ENCODE measurements around the gene SFSWAP.
"Not testable (repeated sequence)": the region's sequence is repeated elsewhere in the genome, so short reads cannot be mapped to it uniquely, and the experiment has no call there.

SFSWAP gene

DNA sequence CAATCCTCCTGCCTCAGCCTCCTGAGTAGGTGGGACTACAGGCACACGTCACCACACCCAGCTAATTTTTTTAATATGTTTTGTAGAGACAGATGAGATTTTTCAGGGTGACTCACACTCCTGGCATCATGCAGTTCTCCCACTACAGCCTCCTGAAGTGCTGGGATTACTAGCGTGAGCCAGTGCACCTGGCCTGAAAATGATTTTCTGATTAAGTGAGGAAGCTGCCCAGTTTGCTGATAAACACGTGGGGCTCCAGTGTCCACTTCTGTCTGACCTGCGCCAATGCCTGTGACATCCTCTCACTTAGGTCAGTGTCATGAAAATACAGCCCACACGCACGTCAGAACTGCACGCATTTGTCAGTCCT lies 37.0 kb upstream of the SFSWAP start:
- H3K9me3 Mint-ChIP-seq, result no peaks in the 10 kb centered on the region
- DNase-seq (ENCODE audit: low spot score in 2 of 2) (no peak), ATAC-seq (replicated peaks; ENCODE audit: extremely low read depth, poor library complexity, severe bottlenecking) (no peak)
- no peak overlapping the region for H3K4me3 Mint-ChIP-seq
- H3K36me3 Mint-ChIP-seq (ENCODE audit: insufficient read depth), result peaks cover 3% of the 10 kb centered on the region
- H3K27me3 Mint-ChIP-seq, result peaks cover 10% of the 10 kb centered on the region
- H3K27ac Mint-ChIP-seq (ENCODE audit: low read depth), result no peak overlapping the region
- H3K4me1 Mint-ChIP-seq, result no peaks in the 10 kb centered on the region

DNA sequence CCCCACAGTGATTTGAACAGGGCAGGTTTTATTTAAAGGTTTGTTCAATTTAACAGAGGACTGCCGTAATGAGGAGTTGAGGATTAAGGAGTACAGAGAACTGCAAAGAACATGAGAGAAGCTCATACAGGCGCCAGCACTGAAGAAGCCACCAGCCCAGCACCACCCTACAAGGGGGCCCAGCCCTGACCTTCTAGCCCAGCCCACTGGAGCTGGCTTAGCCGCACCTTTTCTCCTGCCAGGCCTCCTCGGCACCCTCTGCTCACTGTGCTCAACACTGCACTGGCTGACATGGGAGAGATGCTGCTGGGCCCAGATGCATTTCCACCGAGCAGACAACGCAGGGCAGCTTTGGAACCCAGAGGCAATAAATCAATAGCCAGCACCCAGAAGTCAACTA lies 36.5 kb upstream of the SFSWAP start:
- DNase-seq (ENCODE audit: low spot score in 2 of 2) (no peak), ATAC-seq (replicated peaks; ENCODE audit: extremely low read depth, poor library complexity, severe bottlenecking) (no peak)
- Mint-ChIP-seq H3K36me3 (ENCODE audit: insufficient read depth) (peaks cover 3% of the 10 kb centered on the region), H3K27ac (ENCODE audit: low read depth) (no peak overlapping the region), H3K9me3 (no peaks in the 10 kb centered on the region), H3K4me3 (no peak overlapping the region), H3K27me3 (peaks cover 5% of the 10 kb centered on the region), H3K4me1 (no peaks in the 10 kb centered on the region)

DNA sequence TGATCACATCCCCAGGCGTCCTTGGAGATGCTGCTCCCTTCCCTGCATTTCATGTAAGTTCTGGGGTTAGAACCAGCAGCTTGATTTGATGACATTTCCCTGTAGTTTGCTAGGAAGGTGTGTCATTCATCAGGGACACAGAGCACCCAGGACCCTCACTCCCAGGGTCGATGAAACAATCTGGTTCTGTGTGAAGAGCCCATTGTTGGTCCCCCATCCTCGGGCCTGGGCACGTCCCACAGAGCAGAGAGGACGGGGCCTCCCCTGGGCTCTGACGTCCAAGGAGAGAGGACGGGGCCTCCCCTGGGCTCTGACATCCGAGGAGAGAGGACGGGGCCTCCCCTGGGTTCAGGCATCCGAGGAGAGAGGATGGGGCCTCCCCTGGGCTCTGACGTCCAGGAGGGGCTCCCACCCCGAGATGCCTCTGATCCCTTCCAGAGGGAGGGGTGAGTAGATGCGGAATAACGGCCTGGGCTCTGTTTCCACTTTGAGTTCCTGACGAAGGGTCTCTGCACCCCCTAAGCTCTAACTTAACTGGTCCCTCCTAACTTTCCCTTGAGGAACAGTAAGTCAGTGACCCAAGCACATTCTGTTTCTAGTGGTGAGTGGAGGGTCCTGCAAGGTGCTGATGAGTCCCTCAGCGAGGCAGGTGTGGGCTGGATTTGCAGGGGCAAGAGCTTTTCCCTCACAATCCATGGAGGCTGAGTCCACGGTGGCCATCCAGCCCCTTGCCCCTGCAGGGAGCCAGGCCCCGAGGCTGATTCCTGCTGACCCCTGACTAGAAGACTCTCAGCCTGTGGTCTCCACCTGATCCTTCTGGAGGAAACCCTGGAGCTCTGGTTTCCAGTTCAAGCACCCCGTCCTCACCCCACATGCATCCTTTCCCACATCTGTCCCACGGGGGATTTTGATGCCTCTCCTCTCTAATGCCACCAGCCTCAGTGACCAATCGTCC lies 35.5 kb upstream of the SFSWAP start:
- Mint-ChIP-seq H3K27me3 (no peaks in the 10 kb centered on the region), H3K9me3 (no peaks in the 10 kb centered on the region), H3K27ac (ENCODE audit: low read depth) (no peak overlapping the region), H3K36me3 (ENCODE audit: insufficient read depth) (peaks cover 3% of the 10 kb centered on the region), H3K4me1 (no peaks in the 10 kb centered on the region), H3K4me3 (no peak overlapping the region)
- DNase-seq (ENCODE audit: low spot score in 2 of 2) (peak in 1 of 2 donors; percentile 7), ATAC-seq (replicated peaks; ENCODE audit: extremely low read depth, poor library complexity, severe bottlenecking) (no peak)

DNA sequence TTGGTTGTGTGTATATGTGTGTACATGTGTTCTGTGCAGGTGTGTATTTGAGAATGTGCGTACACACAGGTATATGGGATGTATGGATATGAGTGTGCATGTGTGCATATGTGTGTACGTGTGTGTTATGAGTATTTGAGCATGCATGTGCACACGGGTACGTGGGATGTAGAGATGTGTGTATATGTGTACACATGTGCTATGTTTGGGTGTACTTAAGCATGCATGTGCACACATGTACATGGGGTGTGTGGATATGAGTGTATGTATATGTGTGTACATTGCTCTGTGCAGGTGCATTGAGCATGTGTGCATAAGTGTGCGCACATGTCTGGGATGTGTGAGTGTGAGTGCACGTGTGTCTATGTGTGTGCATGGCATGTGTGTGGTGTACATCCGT lies 34.3 kb upstream of the SFSWAP start:
- Mint-ChIP-seq H3K27ac (ENCODE audit: low read depth) (no peak overlapping the region), H3K27me3 (peaks cover 10% of the 10 kb centered on the region), H3K4me1 (no peaks in the 10 kb centered on the region), H3K36me3 (ENCODE audit: insufficient read depth) (no peaks in the 10 kb centered on the region), H3K9me3 (no peaks in the 10 kb centered on the region), H3K4me3 (no peak overlapping the region)
- DNase-seq (ENCODE audit: low spot score in 2 of 2) (no peak), ATAC-seq (replicated peaks; ENCODE audit: extremely low read depth, poor library complexity, severe bottlenecking) (no peak)

DNA sequence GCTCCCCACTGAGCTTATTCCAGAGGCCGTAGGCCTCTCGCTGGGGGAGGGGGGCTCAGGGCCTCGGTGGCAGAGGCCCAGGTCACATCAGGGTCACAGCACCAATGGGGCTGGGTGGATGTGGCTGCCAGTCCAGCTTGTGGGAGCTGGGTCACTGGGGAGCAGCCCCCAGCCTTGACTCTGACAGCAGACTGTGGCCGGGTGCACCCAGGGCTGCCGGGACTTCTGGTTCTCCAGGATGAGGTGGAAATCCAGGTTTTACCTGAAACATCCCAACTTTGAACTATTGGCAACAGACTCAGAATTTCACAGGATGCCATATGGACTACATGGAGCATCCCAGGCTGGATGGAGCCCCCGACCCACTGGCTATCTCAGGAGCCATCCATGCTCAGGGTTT lies 33.8 kb upstream of the SFSWAP start:
- not testable (repeated sequence) for H3K27ac Mint-ChIP-seq (ENCODE audit: low read depth); H3K4me3 Mint-ChIP-seq; H3K4me1 Mint-ChIP-seq; DNase-seq (ENCODE audit: low spot score in 2 of 2); H3K36me3 Mint-ChIP-seq (ENCODE audit: insufficient read depth); ATAC-seq (replicated peaks; ENCODE audit: extremely low read depth, poor library complexity, severe bottlenecking); H3K27me3 Mint-ChIP-seq; H3K9me3 Mint-ChIP-seq

DNA sequence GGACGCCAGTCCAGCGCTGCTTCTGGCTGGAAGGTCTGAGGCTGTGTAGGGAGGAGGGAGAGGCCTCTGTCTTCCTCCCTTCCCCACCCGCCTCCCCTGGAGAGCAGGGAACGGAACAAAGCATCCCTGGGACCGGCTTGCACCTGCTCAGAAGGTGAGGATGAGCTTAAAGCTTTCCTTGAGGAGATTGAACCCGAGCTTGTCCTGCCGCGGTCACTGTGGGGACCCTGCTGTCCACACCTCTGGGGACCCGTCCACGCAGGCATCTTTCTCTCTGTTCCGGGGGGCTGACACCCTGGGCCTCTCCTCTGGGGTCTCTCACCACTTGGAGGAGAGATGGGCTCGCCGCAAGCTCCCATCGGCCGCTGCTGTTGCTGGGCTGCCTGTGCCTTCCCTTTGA lies 33.2 kb upstream of the SFSWAP start:
- Mint-ChIP-seq H3K4me3 (no peak overlapping the region), H3K27me3 (peaks cover 10% of the 10 kb centered on the region), H3K27ac (ENCODE audit: low read depth) (no peak overlapping the region), H3K4me1 (peaks cover 3% of the 10 kb centered on the region), H3K9me3 (peaks cover 3% of the 10 kb centered on the region), H3K36me3 (ENCODE audit: insufficient read depth) (no peaks in the 10 kb centered on the region)
- DNase-seq (ENCODE audit: low spot score in 2 of 2), result no peak
- ATAC-seq (replicated peaks; ENCODE audit: extremely low read depth, poor library complexity, severe bottlenecking), result no peak

DNA sequence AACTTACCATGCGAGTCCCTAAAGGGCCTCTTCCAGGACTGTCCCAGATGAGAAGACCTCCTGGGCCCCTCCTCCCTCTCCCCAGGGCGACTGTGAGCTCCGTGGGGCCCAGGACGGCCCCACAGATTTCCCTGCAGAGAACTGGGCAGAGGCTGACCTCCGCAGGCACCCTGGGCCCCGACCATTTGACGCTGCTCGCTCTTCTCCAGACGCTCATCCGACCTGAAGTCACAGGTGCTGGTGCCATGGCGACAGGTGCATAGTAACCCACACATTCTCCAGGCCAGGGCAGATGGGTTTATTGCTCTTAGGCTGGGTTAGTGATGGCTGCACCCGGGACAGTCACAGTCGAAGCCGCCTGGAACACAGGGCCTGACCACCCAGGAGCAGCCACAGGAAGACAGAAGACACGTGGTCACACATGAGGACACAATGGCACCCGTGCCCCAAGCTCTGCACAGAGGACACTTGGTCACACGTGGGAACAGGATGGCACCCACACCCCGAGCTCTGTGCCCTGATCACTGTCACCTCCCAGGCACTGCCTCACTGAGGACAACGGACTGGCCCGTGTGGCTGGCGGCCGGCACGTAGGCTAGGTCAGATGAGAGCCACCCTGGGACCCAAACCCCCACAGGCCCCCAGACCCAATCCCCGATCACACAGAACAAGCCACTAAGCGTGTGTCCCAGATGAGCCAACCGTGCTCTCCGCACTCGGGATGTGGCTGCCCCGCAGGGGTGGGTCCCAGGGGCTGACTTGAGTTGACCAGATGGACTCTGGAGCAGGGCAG lies 32.3 kb upstream of the SFSWAP start:
- DNase-seq (ENCODE audit: low spot score in 2 of 2); ATAC-seq (replicated peaks; ENCODE audit: extremely low read depth, poor library complexity, severe bottlenecking); H3K36me3 Mint-ChIP-seq (ENCODE audit: insufficient read depth); H3K4me1 Mint-ChIP-seq; H3K27me3 Mint-ChIP-seq; H3K4me3 Mint-ChIP-seq; H3K27ac Mint-ChIP-seq (ENCODE audit: low read depth); H3K9me3 Mint-ChIP-seq: not testable (repeated sequence)

DNA sequence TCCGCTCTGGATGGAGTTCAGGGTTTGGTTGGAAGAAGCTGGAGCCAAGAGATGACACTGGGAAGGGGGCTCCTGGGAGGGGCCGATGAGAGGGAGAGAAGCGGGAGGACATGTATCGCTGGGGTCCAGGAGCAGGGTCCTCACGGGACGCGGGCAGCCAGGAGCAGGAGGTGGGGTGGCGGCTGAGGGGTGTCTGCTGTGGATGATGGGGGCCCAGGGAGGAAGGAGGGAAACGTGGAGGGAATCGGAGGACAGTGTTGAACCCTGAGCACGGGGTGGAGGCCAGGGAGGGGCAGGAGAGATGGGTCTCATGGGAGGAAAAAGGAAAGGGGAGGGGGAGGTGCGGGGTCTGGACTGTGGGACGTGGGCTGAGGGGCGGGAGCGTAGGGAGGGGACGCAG lies 31.7 kb upstream of the SFSWAP start:
- H3K27me3 Mint-ChIP-seq; H3K27ac Mint-ChIP-seq (ENCODE audit: low read depth); H3K9me3 Mint-ChIP-seq; DNase-seq (ENCODE audit: low spot score in 2 of 2); H3K36me3 Mint-ChIP-seq (ENCODE audit: insufficient read depth); H3K4me3 Mint-ChIP-seq; ATAC-seq (replicated peaks; ENCODE audit: extremely low read depth, poor library complexity, severe bottlenecking); H3K4me1 Mint-ChIP-seq: not testable (repeated sequence)

DNA sequence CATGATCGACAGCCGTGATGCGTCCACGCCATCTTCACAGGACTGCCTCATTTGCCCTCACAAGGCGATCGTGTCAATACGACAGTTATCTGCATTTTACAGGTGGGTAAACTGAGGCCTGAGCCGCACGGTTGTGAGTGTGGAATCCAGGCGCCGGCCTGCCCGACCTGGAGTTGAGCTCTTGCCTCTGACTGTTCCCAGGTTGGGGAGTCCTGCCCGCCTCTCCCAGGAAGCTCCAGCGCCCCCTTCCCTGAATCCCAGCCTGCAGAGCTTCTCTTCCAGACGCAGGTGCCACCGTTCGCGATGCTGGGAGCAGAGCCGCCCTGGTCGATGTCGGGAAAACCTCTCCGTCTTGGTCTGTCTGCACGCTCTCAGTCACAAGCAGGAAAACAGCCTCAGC lies 31.1 kb upstream of the SFSWAP start:
- H3K4me3 Mint-ChIP-seq; H3K9me3 Mint-ChIP-seq; H3K27ac Mint-ChIP-seq (ENCODE audit: low read depth); H3K36me3 Mint-ChIP-seq (ENCODE audit: insufficient read depth); DNase-seq (ENCODE audit: low spot score in 2 of 2); H3K27me3 Mint-ChIP-seq; ATAC-seq (replicated peaks; ENCODE audit: extremely low read depth, poor library complexity, severe bottlenecking); H3K4me1 Mint-ChIP-seq: not testable (repeated sequence)

DNA sequence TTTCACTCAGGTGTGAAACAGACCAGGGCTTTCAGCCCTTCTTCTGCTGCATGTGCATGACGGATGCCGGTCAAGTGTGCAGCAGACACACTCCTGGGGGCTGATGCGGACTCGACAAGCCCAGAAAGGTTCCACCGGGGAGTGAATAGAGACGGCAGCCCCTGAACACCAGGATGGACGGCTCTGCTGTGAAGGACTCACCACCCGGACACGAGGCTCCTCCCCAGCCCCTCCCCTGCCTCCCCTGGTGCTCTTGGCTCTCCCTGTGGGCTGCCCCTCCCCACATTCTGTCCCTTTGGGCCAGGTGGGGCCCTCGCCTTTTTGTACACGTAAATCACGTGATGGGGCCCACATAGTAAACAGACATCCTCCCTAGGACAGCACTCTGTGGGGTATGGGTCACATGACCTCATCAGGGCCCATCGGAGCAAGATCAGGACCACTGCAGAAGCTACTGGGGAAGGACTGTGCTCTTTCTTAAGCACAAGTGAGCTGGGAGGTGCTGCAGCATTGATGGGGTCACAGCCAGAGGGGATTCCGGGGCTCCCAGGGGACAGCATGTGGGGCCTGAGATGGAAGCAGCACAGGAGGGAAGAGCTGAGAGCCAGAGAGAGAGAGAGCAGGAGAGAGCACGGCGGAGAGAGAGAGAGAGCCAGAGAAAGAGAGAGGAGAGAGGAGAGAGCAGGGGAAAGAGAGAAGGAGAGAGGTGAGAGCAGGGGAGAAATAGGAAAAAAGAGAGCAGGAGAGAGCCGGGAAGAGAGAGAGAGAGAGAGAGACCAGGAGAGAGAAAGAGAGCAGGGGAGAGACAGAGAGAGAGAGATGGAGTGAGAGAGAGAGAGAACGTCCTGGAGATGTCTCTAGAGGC lies 30.3 kb upstream of the SFSWAP start:
- not testable (repeated sequence) for DNase-seq (ENCODE audit: low spot score in 2 of 2); H3K36me3 Mint-ChIP-seq (ENCODE audit: insufficient read depth); ATAC-seq (replicated peaks; ENCODE audit: extremely low read depth, poor library complexity, severe bottlenecking); H3K4me1 Mint-ChIP-seq; H3K27ac Mint-ChIP-seq (ENCODE audit: low read depth); H3K9me3 Mint-ChIP-seq; H3K27me3 Mint-ChIP-seq; H3K4me3 Mint-ChIP-seq

DNA sequence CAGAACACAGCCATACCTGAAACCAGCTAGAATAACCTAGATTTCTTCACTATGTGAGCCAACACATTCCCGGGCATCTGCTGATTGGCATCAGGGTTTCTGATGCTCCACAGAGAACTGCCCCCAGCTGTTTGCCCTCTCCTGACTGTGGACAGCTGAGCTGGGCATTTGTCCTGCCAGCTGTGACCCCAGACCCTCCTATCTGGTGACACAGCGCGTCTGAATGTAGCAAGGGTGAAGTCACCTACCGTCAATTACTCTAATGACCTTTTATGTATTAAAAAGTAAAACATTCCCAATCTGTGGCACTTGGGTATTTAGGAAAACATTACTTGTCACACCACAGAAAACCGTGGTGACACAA lies 29.7 kb upstream of the SFSWAP start:
- H3K9me3 Mint-ChIP-seq, result peaks cover 5% of the 10 kb centered on the region
- peaks cover 5% of the 10 kb centered on the region for H3K4me1 Mint-ChIP-seq
- peaks cover 10% of the 10 kb centered on the region for H3K27me3 Mint-ChIP-seq
- ATAC-seq (replicated peaks; ENCODE audit: extremely low read depth, poor library complexity, severe bottlenecking) (no peak), DNase-seq (ENCODE audit: low spot score in 2 of 2) (no peak)
- no peak overlapping the region for H3K4me3 Mint-ChIP-seq
- H3K36me3 Mint-ChIP-seq (ENCODE audit: insufficient read depth), result no peaks in the 10 kb centered on the region
- no peak overlapping the region for H3K27ac Mint-ChIP-seq (ENCODE audit: low read depth)

DNA sequence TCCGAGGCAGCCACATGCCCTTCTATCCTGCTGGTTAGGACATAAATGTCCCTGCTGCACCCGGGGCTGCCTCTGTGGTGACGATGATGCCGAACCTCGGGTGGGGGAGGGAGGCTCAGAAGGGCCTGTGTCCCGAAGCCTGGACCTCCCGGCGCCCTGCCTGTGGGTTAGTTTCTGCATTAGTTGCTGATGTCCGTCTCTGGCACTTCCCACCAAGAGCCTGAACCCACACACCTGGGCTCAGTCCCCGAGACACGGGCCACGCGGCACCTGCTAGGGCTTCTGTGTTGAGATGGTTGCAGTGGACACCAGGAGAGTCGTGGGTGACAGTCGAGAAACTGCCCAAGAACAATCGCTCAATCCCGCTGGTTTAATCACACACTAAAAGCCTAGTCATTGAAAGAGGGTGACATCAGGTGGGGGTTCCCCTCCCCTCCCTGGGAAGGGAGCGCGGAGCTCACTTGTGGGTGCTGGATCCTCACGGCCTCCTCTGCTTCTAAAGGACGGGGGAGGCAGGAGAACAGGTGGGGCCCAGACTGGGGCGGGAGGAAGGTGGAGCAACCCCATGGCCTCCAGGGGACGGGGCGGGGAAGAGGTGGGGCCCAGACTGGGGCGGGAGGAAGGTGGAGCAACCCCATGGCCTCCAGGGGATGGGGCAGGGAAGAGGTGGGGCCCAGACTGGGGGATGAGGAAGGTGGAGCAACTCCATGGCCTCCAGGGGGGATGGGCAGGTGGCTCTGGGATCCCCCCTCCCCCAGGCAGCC lies 29.0 kb upstream of the SFSWAP start:
- not testable (repeated sequence) for H3K4me3 Mint-ChIP-seq; H3K9me3 Mint-ChIP-seq; H3K27me3 Mint-ChIP-seq; ATAC-seq (replicated peaks; ENCODE audit: extremely low read depth, poor library complexity, severe bottlenecking); H3K4me1 Mint-ChIP-seq; H3K27ac Mint-ChIP-seq (ENCODE audit: low read depth); H3K36me3 Mint-ChIP-seq (ENCODE audit: insufficient read depth)
- peak in 1 of 2 donors; percentile 24 for DNase-seq (ENCODE audit: low spot score in 2 of 2)
